HEK293 (cell line): ENCODE results near the gene IGLL1.

Source experiments
- CTCF ChIP-seq: fragments of 450-650 bp; formaldehyde crosslinking; IDR thresholded peaks from 2 replicates; pipeline ENCODE4 v1.5.1; 2016; ENCODE audit warnings: missing biosample characterization, missing genetic modification characterization
- MYNN ChIP-seq: fragments of 450-650 bp; formaldehyde crosslinking; IDR thresholded peaks from 2 replicates; pipeline ENCODE4 v1.5.1; 2016; ENCODE audit warnings: missing biosample characterization, missing genetic modification characterization, borderline replicate concordance
- SP7 ChIP-seq: fragments of 450-650 bp; formaldehyde crosslinking; IDR thresholded peaks from 2 replicates; pipeline ENCODE4 v1.5.1; 2016; ENCODE audit warnings: missing biosample characterization, missing genetic modification characterization
- ZNF138 ChIP-seq: fragments of 450-650 bp; formaldehyde crosslinking; IDR thresholded peaks from 2 replicates; pipeline ENCODE4 v1.5.1; 2016; ENCODE audit warnings: missing biosample characterization, missing genetic modification characterization, borderline replicate concordance
- ZNF157 ChIP-seq: fragments of 450-650 bp; formaldehyde crosslinking; IDR thresholded peaks from 2 replicates; pipeline ENCODE4 v1.5.1; 2016; ENCODE audit warnings: missing biosample characterization, missing genetic modification characterization
- ZNF394 ChIP-seq: fragments of 450-650 bp; formaldehyde crosslinking; IDR thresholded peaks from 2 replicates; pipeline ENCODE4 v1.5.1; 2016; ENCODE audit warnings: missing biosample characterization, missing genetic modification characterization, mild to moderate bottlenecking, moderate library complexity, borderline replicate concordance
- ZNF621 ChIP-seq: fragments of 450-650 bp; formaldehyde crosslinking; IDR thresholded peaks from 2 replicates; pipeline ENCODE4 v1.5.1; 2017; ENCODE audit warnings: missing biosample characterization, missing genetic modification characterization
- ZNF654 ChIP-seq: fragments of 450-650 bp; formaldehyde crosslinking; IDR thresholded peaks from 2 replicates; pipeline ENCODE4 v1.5.1; 2016; ENCODE audit warnings: low read depth, missing biosample characterization, missing genetic modification characterization
- ZNF707 ChIP-seq: fragments of 450-650 bp; formaldehyde crosslinking; IDR thresholded peaks from 2 replicates; pipeline ENCODE4 v1.5.1; 2016; ENCODE audit warnings: missing biosample characterization, missing genetic modification characterization
- ZNF776 ChIP-seq: fragments of 450-650 bp; formaldehyde crosslinking; IDR thresholded peaks from 2 replicates; pipeline ENCODE4 v1.5.0; 2017; ENCODE audit warnings: missing biosample characterization, missing genetic modification characterization, borderline replicate concordance
- ZSCAN30 ChIP-seq: fragments of 450-650 bp; IDR thresholded peaks from 2 replicates; pipeline ENCODE4 v1.5.1; 2018; ENCODE audit warnings: missing biosample characterization, mild to moderate bottlenecking, missing genetic modification characterization, moderate library complexity

GRCh38 chr22:23557467-23557866, 22.6 kb downstream of the IGLL1 start:
- TF ChIP-seq CTCF (tag by site-specific recombination): no peak
- TF ChIP-seq ZNF138 (tag by site-specific recombination): no peak
- TF ChIP-seq ZSCAN30 (tag by site-specific recombination): no peak
- TF ChIP-seq MYNN (tag by site-specific recombination): no peak
- no peak for TF ChIP-seq ZNF394 (tag by site-specific recombination)
- TF ChIP-seq ZNF776 (tag by site-specific recombination): no peak
- no peak for TF ChIP-seq ZNF654
- TF ChIP-seq ZNF707 (tag by site-specific recombination): no peak
- TF ChIP-seq SP7 (tag by site-specific recombination): no peak
- TF ChIP-seq ZNF621 (tag by site-specific recombination): no peak
- TF ChIP-seq ZNF157 (tag by site-specific recombination): no peak
